Suppressor macrophage treated with lipopolysaccharide for 1 hour (primary cell): ENCODE measurements around the gene CPOX.
"Not testable (repeated sequence)": the region's sequence is repeated elsewhere in the genome, so short reads cannot be mapped to it uniquely, and the experiment has no call there.

ENCODE experiments used
- DNase-seq, 3 donors: peaks; one replicate each; pipeline ENCODE4 v3.0.0-alpha.2; 2020 to 2022

Gene CPOX

DNA sequence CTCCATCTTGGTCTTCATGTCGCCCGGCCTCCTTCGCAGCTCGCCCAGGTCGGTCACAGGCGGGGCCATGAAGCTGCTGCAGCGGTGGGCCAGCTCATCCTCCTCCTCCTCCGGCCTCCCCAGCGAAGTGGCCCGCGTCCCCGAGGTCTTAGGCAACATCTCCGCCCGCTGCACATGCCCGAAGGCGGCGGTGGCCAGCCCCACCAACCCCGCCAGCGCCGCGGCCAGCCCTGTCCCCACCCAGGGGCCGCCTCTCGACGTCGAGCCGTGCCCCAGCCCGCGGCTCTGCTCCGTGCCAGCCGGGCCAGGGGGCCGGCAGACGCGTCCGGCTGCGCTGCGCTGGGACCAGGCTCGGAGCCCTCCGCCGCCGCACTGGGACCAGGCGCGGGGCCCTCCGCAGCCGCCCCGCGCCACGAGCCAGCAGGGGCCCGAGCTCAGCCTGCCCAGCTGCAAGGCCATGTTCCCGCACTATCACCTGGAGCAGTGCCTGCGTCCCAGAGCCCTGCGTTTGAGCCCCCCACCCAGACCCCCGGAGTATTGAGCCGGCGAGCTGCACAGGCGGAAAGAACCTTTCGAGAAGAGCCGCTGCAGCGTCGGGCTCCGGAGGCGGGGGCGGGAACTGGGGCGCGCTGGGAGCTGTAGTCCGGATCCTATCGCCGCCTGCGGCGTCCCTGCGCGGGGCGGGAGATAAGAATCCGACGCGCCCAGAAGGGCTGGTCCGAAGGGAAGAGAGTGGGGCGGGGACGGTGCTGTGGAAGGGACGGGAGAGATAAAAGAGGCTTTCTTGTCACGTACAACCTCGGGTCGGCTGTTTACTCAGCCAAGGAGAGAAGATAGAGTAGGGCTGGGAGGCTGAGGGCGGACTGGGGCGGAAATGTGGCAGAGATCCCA, at the start of gene CPOX:
TSS of gene CPOX (minus strand) at position 566 of the 891 bp plus-strand sequence. CDS start at position 459, 107 bp downstream.
- DNase-seq, result peak; percentile 88 to 96 (median 94)

DNA sequence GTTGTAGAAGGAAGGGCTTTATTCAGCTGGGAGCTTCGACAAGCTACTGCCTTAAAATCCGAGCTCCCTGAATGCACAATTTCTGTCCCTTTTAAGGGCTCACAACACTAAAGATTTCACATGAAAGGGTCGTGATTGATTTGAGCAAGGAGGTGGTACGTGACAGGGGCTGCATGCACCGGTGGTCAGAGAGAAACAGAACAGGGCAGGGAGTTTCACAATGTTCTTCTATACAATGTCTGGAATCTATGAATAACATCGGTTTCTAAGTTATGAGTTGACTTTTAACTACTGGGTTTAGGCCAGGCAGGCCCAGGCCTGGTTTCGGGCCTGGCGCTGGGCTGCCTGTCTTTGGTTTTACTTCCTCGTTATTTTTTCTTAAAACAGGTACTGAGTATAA, 49.4 kb upstream of the CPOX start:
- not testable (repeated sequence) for DNase-seq

DNA sequence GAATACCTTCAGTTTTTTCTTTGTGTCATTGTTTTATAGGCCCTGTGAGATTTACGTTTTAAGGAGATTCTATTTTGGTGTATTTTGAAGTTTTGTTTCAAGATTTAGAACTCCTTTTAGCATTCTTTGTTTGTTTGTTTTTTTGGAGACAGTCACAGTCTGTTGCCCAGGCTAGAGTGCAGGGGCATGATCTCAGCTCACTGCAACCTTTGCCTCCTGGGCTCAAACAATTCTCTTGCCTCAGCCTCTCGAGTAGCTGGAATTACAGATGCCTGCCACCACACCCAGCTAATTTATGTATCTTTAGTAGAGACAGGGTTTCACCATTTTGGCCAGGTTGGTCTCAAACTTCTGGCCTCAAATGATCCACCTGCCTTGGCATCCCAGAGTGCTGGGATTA, 48.3 kb upstream of the CPOX start:
- DNase-seq, result not testable (repeated sequence)

DNA sequence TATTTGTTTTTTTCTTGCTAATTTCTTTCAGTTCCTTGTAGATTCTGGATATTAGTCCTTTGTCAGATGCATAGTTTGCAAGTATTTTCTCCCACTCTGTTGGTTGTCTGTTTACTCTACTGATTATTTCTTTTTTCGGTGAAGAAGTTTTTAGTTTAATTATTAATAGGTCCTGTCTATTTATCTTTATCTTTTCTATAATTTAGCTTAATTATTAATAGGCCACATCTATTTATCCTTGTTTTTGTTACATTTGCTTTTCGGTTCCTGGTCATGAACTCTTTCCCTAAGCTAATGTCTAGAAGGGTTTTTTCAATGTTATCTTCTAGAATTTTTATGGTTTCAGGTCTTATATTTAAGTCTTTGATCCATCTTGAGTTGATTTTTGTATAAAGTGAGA, 45.1 kb upstream of the CPOX start:
- not testable (repeated sequence) for DNase-seq

DNA sequence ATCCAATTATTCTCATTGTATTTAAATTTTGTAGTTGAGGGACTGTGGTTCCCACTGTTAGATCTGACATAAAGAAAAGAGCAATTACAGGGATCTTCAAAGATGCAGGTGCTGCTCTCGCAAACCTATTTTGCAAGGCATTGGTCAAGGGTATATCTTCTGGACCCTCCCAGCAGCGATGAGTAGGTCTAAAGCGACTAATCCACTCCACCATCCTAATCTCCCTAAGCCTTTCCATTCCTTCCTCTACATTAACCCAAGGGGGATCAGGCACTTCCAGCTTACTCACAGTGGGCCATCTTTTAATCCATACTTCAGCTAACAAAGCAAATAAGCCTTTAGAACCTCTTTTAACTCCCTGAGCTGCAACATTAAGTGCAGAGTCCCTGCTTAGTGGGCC, 37.0 kb upstream of the CPOX start:
- no peak for DNase-seq

DNA sequence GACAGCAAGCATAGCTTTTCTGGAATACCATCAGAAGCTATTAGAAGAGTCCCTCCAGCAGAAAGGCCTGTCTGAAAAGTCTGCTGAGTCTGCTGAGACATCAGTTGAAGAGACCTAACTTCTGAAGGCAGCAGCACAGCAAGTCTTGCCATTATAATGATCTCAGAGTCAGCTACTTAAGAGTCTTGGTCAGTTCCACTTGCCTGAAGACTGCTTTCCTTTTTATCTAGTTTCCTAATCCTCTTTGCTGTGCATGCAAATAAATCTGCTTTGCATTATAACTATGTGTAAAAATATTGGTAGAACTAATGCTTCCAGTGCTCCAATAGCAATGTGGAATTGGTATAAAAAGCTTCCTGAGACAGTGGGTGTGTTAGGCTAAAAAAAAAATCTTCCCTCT, 34.9 kb upstream of the CPOX start:
- no peak for DNase-seq

DNA sequence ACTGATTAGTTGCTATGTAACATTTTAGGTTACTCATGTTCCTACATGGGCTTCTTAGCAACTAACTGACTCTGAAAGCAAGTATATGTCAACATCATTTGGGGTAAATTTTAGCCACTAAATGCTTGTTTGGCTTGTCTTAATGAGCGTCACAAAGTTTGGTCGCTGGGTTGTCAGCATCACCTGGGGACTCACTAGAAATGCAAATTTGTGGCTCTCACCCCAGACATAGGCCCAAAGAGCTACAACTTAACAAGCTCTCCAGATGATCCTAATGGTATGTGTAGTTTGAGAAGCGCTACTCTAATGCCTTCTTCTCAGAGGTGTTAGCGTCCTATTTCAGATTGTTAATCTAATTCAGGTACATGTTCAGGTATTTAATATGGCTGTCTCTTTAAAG, 32.7 kb upstream of the CPOX start:
- DNase-seq, result no peak

DNA sequence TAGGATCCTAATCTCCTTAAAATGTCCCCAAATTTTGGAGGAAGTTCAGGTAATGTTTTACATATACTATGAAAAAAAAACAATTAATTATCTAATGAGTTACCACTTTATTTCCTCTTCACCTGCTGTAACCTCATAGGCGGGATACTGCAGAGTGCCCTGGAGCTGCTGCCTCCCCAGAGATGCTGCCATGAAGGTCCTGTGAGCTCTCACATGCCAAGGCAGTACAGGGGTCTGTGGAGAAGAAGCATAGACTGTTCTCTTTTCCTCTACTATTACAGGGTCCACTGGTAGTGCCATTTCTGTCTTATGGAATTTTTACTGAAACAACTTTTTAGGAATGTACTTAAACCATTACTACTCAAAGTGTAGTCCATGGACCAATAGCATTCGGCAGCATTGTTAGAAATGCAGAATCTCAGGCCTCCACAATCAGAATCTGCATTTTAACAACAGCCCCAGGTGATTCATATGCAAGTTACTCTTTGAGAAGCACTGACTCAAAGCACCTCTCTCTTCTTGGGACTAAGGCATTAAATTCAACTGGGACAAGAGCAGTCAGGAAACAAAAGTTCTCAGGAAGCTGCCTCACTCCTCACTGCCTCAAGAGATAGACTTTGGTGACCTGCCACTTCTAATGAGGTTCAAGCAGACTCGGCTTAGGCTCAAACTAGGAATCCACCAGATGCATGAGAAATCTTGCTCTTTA, 30.3 kb upstream of the CPOX start:
- DNase-seq, result no peak

DNA sequence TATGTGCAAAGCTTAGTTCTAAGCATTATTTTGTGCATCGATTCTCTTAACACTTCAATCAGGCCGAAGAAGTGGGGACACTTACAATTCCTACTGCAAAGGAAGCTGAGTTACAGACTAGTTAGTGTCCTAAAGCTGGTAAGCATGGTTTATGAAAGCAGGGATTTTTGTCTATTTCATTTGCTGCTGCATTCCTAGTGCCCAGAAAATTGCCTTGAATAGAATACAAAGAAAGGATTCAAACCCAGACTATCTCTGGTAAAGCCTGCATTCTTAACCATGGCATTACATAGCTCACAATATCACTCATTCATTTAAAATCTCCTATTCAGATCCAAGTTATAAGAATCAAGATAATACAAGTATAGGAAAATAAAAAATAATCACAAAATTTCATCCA, 24.4 kb upstream of the CPOX start:
- no peak for DNase-seq

DNA sequence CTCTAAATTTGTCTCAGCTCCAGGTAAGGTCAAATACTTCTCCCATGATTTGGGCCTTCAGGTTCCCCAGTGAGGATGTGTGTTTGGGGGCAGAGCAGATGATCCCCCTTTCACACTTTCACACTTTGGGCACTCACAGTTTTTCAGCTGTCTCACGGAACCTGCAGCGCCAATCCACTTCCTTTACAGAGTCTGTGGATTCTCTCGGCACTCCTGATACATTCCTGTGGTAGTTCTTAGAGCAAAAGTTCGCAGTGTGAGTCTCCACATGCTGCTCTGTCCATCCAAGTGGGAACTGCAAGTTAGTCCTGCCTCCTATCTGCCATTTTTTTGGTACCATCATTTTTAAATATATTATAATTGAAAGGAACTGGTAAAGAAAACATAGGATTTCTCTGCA, 20.2 kb upstream of the CPOX start:
- DNase-seq, result no peak

DNA sequence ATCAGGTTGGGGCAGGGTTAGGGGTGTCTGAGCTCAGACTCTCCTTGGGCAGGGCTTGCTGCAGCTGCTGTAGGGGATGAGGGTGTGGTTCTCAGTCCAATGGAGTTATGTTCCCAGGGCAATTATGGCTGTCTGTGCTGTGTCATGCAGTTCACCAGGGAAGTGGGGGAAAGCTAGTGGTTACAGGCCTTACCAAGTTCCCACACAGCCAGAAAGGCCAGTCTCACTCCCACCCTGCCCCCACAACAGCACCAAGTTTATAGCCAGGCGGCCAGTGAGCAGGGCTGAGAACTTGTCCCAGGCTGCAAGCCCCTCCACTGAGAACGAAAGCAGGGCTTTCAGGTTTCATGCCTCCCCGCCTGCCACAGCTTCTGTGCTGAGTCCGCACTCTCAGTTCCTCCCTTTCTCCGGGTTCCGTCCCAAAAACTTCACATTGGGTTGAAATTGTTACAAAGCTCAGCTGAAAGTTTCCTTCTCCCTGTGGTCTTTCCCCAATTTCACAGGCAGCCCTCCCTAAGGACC, 19.6 kb upstream of the CPOX start:
- peak; percentile 39 to 51 (median 39) for DNase-seq

DNA sequence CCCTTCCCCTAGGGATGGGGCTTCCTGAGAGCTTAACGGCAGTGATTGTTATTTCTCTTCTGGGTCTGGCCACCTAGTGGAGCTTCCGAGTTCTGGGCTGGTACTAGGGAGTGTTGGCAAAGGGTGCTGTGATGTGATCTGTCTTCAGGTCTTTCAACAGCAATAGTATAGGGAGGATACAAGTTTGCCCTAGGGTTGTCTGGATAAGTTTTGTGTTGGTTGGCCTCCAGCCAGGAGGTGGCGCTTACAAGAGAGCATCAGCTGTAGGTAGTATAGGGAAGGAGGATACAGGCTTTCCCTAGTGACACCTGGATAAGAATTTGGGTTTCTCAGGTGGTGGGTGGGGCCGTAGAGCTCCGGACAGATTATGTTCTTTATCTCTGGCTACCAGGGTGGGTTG, 19.2 kb upstream of the CPOX start:
- DNase-seq, result no peak

DNA sequence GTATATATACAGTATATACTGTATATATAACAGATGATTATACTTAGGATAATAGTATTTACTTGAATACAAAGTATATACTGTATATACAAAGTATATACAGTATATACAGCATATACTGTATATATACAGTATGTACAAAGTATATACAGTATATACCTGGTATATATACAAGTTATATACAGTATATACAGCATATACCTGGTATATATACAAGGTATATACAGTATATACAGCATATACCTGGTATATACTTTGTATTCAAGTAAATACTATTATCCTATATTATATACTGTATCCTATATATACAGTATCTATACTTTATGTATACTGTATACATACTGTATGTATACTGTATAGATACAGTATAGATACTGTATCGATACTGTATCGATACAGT, 14.6 kb upstream of the CPOX start:
- DNase-seq, result no peak

DNA sequence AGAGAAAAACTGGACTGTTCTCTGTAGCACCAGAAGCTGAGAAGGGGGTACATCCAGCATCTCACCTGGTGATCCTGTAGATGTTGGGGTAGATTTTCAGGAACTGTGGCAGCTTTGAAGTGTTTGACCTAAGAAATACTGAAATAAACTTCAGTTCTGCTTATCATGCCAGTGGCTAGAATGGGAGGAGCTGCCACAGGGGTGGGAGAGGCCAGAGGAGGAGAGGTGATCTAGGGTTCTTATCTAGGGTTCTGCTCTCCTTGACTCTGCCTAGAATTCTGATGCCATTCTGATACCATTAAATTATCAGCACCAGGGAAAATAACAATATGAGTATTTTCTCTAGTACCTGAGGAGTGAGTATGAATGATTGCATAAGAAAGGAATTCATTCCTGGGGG, 10.2 kb upstream of the CPOX start:
- DNase-seq, result no peak

DNA sequence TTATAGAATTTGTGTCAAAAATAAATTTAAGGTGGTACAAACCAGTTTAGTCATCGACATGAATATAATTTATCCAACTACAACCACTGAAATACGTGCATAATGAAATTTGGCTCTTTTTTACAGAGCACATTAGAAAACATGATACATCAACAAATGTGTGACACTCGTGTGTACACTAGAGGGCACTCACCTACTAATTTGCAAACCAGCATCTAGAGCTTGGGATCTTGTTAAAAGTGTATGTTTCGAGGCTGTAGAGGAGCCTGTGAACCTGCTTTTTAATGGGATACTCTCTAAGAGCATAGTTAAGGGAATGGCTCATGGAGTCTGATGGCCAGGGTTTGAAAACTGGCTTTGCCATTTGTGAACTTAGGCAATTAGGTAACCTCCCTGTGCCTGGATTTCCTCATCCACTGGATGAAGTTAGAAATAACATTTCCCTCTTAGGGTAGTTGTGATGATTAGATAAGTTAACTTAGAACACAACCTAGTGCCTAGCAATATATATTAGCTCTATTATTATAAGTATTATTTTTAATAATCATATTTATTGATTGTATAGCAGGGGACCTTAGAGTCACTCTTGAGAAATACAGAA, 8.8 kb upstream of the CPOX start:
- DNase-seq, result peak; percentile 59 to 82 (median 80)

DNA sequence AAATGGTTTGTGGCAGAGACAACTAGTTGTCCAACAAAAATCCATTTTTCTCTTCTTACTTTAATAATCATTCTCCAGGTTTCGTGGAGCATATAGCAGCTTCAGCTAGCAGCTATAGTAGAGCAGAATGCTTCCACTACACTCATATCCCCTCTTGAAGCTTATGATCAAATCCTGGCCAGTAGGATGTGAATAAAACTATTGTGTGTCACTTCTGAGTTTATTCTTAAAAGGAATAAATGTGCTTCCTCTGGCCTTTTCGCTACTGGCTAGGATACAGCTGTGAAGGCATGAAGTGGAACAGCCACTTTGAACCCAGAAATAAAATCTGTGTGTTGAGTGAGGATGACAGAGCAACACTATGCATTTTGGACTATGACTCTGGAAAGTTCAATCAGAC, 7.8 kb upstream of the CPOX start:
- no peak for DNase-seq

DNA sequence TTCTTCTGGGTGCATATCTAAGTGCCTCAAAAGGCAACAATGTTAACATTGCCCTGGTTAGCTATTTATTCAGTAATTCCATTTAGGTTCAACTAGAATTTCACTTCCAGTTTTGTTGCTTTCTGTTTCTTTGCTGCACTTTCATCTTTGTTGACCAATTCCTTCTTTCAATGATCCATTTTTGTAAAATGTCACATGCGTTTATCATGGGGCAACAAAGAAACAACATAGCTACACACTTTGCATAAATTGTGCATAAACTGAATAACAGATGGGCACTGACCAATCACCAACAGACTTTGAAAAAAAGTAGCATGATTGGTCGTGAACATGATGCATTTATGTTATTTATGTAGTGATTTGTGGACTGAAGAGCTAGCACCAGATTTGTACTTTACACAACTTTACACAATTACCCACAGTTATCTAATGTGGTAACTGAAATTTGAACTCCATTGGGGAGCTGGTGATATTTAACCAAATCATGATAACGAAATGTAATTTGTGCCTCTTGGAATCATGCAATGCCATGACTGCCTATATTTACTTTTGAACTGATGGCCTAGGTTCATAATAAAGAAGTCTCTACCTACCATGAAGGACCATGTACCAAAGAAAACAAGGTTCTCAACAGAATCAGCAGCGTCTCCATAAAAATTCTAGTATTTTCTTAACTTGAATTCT, 7.1 kb upstream of the CPOX start:
- peak in 2 of 3 donors; percentile 37 to 58 for DNase-seq

DNA sequence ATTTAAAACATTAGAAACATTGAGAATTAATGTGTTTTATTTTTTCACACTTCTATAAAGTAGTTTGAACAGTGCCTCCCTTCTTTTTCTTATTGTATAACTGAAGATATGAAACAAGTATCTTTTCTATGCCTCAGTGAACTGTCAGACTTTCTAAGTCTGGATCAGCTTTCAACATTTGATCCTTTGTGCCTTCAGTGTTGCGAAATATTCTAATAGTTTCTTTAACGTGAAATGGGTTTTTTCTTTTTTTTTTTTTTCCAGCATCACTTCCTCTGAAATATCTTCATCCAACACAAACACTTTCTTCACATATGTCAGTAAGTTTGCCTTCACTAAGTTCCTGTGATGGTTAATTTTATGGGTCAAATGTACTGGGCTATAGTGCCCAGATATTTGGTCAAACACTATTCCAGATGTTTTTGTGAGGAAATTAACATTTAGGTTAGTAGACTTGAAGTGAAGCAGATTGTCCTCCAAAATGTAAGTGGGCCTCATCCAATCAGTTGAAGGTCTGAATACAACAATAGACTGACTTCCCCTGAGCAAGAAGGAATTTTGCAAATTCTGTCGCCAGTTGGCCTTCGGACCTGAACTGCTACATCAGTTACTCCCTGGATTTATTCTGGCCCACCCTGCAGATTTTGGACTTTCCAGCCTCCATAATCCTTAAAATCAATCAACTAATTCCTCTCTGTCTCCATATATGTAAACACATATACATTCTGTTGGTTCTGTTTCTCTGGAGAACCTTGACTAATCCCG, 6.4 kb upstream of the CPOX start:
- DNase-seq, result peak in 2 of 3 donors; percentile 33 to 51

DNA sequence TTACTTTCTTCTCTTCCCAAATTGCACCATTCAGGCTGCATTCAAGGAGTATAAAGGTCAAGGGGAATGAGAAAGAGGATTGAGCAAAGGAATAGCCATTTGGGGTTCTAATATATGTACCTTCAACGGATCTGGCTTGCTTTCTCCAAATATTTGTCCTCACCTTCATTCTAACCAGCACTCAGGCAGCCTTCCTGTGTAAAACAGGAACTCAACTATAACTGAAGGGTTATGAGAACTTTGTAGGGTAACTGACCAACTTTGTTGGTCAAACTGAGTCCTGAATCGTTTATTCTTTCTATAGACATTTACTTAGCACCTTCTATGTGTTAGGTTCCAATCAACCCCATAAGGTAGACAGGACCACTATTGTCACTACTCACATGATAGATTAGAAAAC, 5.1 kb upstream of the CPOX start:
- DNase-seq, result no peak

DNA sequence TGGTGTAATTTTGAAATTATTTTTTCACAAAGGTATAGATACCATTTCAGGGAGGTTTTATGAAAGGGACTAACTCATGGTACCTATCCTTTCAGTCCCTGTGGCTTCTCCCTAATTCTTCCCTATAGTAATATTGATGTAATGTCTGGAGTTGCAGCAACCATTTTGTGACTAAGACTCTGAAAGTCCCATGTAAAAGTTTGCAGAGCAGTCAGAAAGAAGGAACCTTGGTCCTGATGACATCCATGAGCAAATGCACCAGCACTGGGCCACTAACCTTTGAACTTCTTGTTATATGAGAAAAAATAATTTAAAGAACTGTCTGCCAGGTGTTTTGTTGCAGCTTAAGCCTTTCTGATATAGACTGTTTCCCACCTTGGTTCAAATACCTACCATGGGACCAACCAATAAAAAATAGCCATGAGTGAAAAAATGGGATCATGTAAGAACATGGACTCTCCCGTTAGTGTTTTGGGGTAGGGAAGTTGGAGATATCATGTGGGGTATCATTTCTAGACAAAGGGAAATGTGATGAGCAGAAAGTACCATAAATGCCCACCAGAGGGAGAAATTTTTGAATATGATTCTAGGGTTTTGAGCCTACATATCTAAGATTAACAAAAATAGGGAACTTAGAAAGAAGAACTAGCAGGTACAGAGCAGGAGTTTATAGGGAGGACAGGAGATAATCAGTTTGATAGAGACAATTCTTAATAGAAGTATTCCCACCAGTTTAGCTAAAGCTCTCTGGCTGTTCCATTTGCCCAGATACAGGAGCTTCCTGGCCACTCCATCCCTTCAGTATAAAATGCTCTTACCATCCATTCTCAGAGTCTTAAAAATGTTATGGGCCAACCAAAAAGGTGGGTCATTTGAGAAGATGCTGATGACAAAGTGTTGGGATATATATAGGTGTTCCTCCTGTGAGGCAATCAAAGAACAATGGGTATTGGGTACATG, 3.4 kb upstream of the CPOX start:
- DNase-seq, result peak; percentile 77 to 83 (median 81)

DNA sequence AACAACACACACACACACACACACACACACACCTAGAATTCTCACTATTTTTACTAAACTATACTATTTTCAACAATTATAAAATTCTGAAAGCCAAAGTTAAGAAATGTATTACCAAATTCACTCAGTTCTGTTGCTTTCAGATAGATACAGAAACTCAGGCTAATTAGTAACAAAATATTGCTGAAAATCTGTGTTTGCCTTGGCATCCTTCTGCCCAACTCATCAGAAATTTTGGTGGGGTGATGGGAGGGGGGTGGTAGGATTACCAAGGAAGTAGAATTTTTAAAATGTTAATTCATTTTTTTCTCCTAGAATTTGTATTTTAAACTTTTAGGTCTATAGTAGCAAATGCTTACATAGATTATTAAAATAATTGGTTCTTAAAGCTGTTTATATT, 2.7 kb upstream of the CPOX start:
- no peak for DNase-seq
